ENCODE data around the gene P3H3. TPM values are rescaled to one million over a fixed set of nuclear protein-coding genes. Genes with fewer than 3 reads are reported as not detected.

The P3H3 gene
- total and polyA plus RNA-seq, 9 of the 15 experiments (the other 6 are each of a cell fraction or from before 2014, with no cell fraction given) = 0.03 to 15.0 (median 4.8) TPM

- no peaks in the 10 kb centered on the region; the same call in 1 of the 2 replicates for H4K20me1 ChIP-seq (replicated peaks; ENCODE audit: control insufficient read depth, insufficient read depth, low read length)
- H3K27ac ChIP-seq (ENCODE audit: extremely low read depth, low read depth, low read length) = 0 out of 3 replicates have a peak overlapping the region, but pooled peaks have one; percentile 69
- ATAC-seq = no peak
- FAIRE-seq = no peak
- no peaks in the 10 kb centered on the region for H3K9me3 ChIP-seq (replicated peaks; ENCODE audit: control insufficient read depth, insufficient read depth, low read depth, low read length)
- H3K27me3 ChIP-seq (ENCODE audit: control insufficient read depth in 2 of 2, insufficient read depth in 2 of 2, low read length in 2 of 2) = no peaks in the 10 kb centered on the region
- WGBS (ENCODE audit: insufficient coverage, low coverage, missing lambda C conversion rate) = 31% methylated on average over 1 of the region's 1 CpG
- H3K9me1 ChIP-seq (ENCODE audit: control insufficient read depth, insufficient read depth, low read length) = peaks cover 3% of the 10 kb centered on the region
- intact Hi-C loops (cut with micrococcal nuclease) (no loop called here), in situ Hi-C loops (cut with MboI) (no loop called here)
- BruUV-seq (replicated peaks) = no TSS peak
- peaks cover 67% of the 10 kb centered on the region for H3K36me3 ChIP-seq (ENCODE audit: control insufficient read depth, insufficient read depth, low read length)
- H3K9ac ChIP-seq (ENCODE audit: insufficient read depth in 1 of 2, low read depth in 2 of 2, low read length in 2 of 2) = peak overlapping the region; percentile 49 to 62; a peak in 3 of 4 replicates
- DNase-seq (ENCODE audit: extremely low read depth in 1 of 4, low spot score in 3 of 4) = no peak
- H3K79me2 ChIP-seq (ENCODE audit: control insufficient read depth, insufficient read depth, low read length) = peaks cover 52% of the 10 kb centered on the region
- H2AFZ ChIP-seq (ENCODE audit: low read depth, low read length) = no peak overlapping the region
- H3K4me1 ChIP-seq (replicated peaks in 1 of 2; ENCODE audit: control insufficient read depth in 2 of 2, insufficient read depth in 2 of 2, low read length in 2 of 2) = peaks cover 12 to 18% of the 10 kb centered on the region in 2 experiments; a peak in 4 of 5 replicates
- POLR2A ChIA-PET = interaction anchor here (3.4 to 7.4 kb wide), 2 partner anchors 13 to 14 kb away, joined by 39 to 174 read pairs; partner anchors contain the start of genes GNB3, SPSB2 and TPI1
- peak overlapping the region; percentile 32; the same call in 1 of the 2 replicates for H3K4me2 ChIP-seq (ENCODE audit: insufficient read depth, low read length)
- H3K4me3 ChIP-seq = no peak overlapping the region; the same call in 1 of the 2 replicates
- no peak for TF ChIP-seq ID3 (CRISPR knock-in tag; IDR thresholded peaks at IDR 0.05)
- no peak for TF ChIP-seq ID3 (tag; IDR thresholded peaks at IDR 0.05)
- TF ChIP-seq ETV1 (tag; conservative IDR thresholded peaks at IDR 0.05; ENCODE audit: low read depth) = no peak
- no peak for TF ChIP-seq ZNF584 (CRISPR knock-in tag; IDR thresholded peaks at IDR 0.05; ENCODE audit: low read depth)
- no peak for TF ChIP-seq TEAD2 (tag; IDR thresholded peaks at IDR 0.05)
- no peak for TF ChIP-seq NCOA2 (IDR thresholded peaks at IDR 0.05; ENCODE audit: partially characterized antibody in 2 of 2)
- no peak for TF ChIP-seq ETV6 (IDR thresholded peaks at IDR 0.05; ENCODE audit: borderline replicate concordance in 1 of 2, low read depth in 2 of 2, low read length in 1 of 2)
- TF ChIP-seq ETV6 (CRISPR knock-in tag; IDR thresholded peaks at IDR 0.05; ENCODE audit: borderline replicate concordance) = no peak
- TF ChIP-seq HDAC1 (IDR thresholded peaks at IDR 0.05) = no peak
- no peak for TF ChIP-seq ZNF354B (CRISPR knock-in tag; IDR thresholded peaks at IDR 0.05)
- TF ChIP-seq THRA (IDR thresholded peaks at IDR 0.05) = no peak
- no peak for TF ChIP-seq CC2D1A (IDR thresholded peaks at IDR 0.05)
- TF ChIP-seq FIP1L1 (IDR thresholded peaks at IDR 0.05; ENCODE audit: low read depth, low read length, poor library complexity, severe bottlenecking) = no peak
- TF ChIP-seq RBM15 (IDR thresholded peaks at IDR 0.05; ENCODE audit: insufficient read depth, low read length) = no peak
- TF ChIP-seq ZFPM2 (CRISPR knock-in tag; IDR thresholded peaks at IDR 0.05) = no peak
- no peak for TF ChIP-seq SMAD4 (CRISPR knock-in tag; conservative IDR thresholded peaks at IDR 0.05)
- TF ChIP-seq ZNF766 (CRISPR knock-in tag; conservative IDR thresholded peaks at IDR 0.05) = no peak
- TF ChIP-seq IRF9 (tag; IDR thresholded peaks at IDR 0.05) = no peak
- no peak for TF ChIP-seq ZBTB9 (CRISPR knock-in tag; IDR thresholded peaks at IDR 0.05)
- CTCF ChIA-PET (ENCODE audit: low intra/inter-chr PET ratio) = no interaction called here
These were observed 25.4 kb downstream of the P3H3 start for GRCh38 chr12:6853626-6854025.

Data from K562 (cell line).